ENCODE data around the gene COL4A3. TPM values are rescaled to one million over a fixed set of nuclear protein-coding genes. Genes with fewer than 3 reads are reported as not detected.

COL4A3 gene
- total RNA-seq, 1 donor = not detected

GRCh38 chr2:227363756-227364155 lies 199.3 kb downstream of the COL4A3 start:
- Histone ChIP-seq H3K4me3 (ENCODE audit: insufficient read depth, low read length) (no peak overlapping the region), H3K27me3 (ENCODE audit: insufficient read depth, low read length) (no peaks in the 10 kb centered on the region), H4K20me1 (ENCODE audit: insufficient read depth, low read length) (no peaks in the 10 kb centered on the region), H3K4me2 (ENCODE audit: insufficient read depth, low read length) (no peak overlapping the region), H2AFZ (ENCODE audit: low read length) (no peak overlapping the region), H3K36me3 (ENCODE audit: insufficient read depth, low read length) (peaks cover 15% of the 10 kb centered on the region), H3K9me3 (ENCODE audit: low read depth, low read length) (no peaks in the 10 kb centered on the region), H3K79me2 (ENCODE audit: insufficient read depth, low read length) (no peaks in the 10 kb centered on the region), H3K27ac (ENCODE audit: low read depth, low read length) (no peak overlapping the region), H3K4me1 (ENCODE audit: insufficient read depth, low read length) (peaks cover 20% of the 10 kb centered on the region)
- no peak for DNase-seq (ENCODE audit: insufficient read length, low spot score, missing footprints)
- TF ChIP-seq CTCF (IDR thresholded peaks at IDR 0.05; ENCODE audit: extremely low read depth, low read depth, low read length) = peak; percentile 34

Other genes starting within 250 kb of the COL4A3 start
- under 0.01 and 0.36 TPM in 2 replicates for gene COL4A4, start 419 bp upstream of the COL4A3 start, total RNA-seq
- 81.9 and 101 TPM in 2 replicates for gene MFF, start 160.6 kb downstream of the COL4A3 start, total RNA-seq
- 0.88 and 1.1 TPM in 2 replicates for gene TM4SF20, start 214.7 kb downstream of the COL4A3 start, total RNA-seq
- not detected in 2 replicates for gene SCYGR1, start 223.3 kb downstream of the COL4A3 start, total RNA-seq

Measured in osteoblast (primary cell).